NT2/D1 (cell line): ENCODE data around the gene TMBIM6.
"Not testable (repeated sequence)": the region's sequence is repeated elsewhere in the genome, so short reads cannot be mapped to it uniquely, and the experiment has no call there.

Source experiments
- DNase-seq: peaks from one replicate; pipeline ENCODE4 v3.0.0-alpha.2; 2011; ENCODE audit warnings: low read depth, low spot score
- H3K27me3 ChIP-seq: 2 replicates; pipeline ENCODE4 v1.6.0; 2011; ENCODE audit warnings: mild to moderate bottlenecking; ENCODE audit not compliant: insufficient read length, insufficient read depth
- H3K36me3 ChIP-seq: 2 replicates; pipeline ENCODE4 v1.6.1; 2011; ENCODE audit warnings: mild to moderate bottlenecking, low read length, mixed read lengths; ENCODE audit not compliant: insufficient read depth, insufficient read length
- H3K4me1 ChIP-seq: 2 replicates; pipeline ENCODE4 v1.5.1; 2011; ENCODE audit not compliant: insufficient read depth, insufficient read length
- H3K4me3 ChIP-seq: 2 replicates; pipeline ENCODE4 v1.5.1; 2011; ENCODE audit warnings: low read depth; ENCODE audit not compliant: insufficient read length
- H3K9ac ChIP-seq: 2 replicates; pipeline ENCODE4 v1.6.0; 2011; ENCODE audit warnings: low read depth; ENCODE audit not compliant: insufficient read length
- H3K9me3 ChIP-seq: 2 replicates; pipeline ENCODE4 v1.5.1; 2011; ENCODE audit warnings: mild to moderate bottlenecking, low read length; ENCODE audit not compliant: insufficient read depth
- SUZ12 ChIP-seq: IDR thresholded peaks from 2 replicates; pipeline ENCODE4 v1.6.1; 2011; ENCODE audit not compliant: insufficient read length, insufficient read depth; ENCODE audit errors: extremely low read depth
- YY1 ChIP-seq: IDR thresholded peaks from 2 replicates; pipeline ENCODE4 v1.6.1; 2011; ENCODE audit not compliant: insufficient read length, insufficient read depth
- ZNF274 ChIP-seq: IDR thresholded peaks from 2 replicates; pipeline ENCODE4 v1.6.1; 2011; ENCODE audit warnings: mild to moderate bottlenecking, low read depth, low read length

TMBIM6 gene

GRCh38 chr12:49762468-49762847 is 21.1 kb downstream of the TMBIM6 start:
- Histone ChIP-seq H3K9me3 (no peaks in the 10 kb centered on the region), H3K9ac (no peak overlapping the region), H3K4me3 (no peak overlapping the region), H3K27me3 (no peaks in the 10 kb centered on the region), H3K4me1 (no peaks in the 10 kb centered on the region), H3K36me3 (peaks cover 73% of the 10 kb centered on the region)
- DNase-seq, result no peak
- TF ChIP-seq YY1 (no peak), SUZ12 (no peak), ZNF274 (no peak)

DNA sequence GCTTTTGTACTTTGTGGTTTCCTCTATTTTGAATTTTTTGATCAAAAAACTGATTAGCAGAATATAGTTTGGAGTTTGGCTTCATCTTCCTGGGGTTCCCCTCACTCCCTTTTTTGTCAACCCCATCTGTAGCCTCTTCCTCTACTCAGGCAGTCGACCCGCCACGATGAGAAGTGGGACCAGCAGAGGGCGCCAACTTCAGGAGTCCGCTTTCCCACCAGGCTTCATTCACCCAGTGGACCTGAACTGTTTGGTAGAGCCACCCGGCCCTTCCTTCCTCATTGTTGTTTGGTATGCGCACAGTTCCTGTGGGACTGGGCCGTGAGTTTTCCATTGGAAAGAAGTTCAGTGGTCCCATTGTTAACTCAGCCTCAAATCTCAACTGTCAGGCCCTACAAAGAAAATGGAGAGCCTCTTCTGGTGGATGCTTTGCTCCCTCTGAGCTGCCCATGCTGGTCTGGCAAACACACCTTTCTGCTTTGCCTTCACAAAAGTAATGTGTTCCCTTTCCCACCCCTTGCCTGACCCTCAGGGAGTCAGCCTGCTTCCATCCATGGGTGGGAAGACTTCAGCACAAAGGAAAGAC is 21.7 kb downstream of the TMBIM6 start:
- H3K9me3 ChIP-seq, result no peaks in the 10 kb centered on the region
- DNase-seq, result peak; percentile 49
- TF ChIP-seq YY1 (no peak), SUZ12 (no peak)
- H3K27me3 ChIP-seq, result no peaks in the 10 kb centered on the region
- H3K4me3 ChIP-seq, result no peak overlapping the region
- H3K9ac ChIP-seq, result no peak overlapping the region
- peaks cover 67% of the 10 kb centered on the region for H3K36me3 ChIP-seq
- H3K4me1 ChIP-seq, result no peaks in the 10 kb centered on the region

DNA sequence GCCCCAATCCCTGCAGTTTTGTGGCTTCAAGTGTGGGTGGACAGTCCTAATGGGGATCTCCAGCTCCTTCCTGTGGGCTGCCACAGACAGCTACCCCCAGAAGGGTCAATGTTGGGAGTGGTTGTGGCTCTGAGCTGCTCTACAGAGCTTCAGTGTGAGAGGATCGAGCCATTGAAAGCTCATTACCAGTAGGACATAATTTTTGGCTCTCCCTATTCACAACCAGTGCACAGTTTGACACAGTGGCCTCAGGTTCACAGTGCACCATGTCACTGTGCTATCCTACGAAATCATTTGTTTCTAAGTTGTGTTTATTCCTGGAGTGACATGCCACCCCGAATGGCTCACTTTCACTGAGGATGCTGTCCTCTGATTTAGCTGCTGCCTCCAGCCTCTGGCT is 22.8 kb downstream of the TMBIM6 start:
- no peaks in the 10 kb centered on the region for H3K27me3 ChIP-seq
- TF ChIP-seq ZNF274 (no peak), YY1 (no peak), SUZ12 (no peak)
- no peaks in the 10 kb centered on the region for H3K4me1 ChIP-seq
- H3K36me3 ChIP-seq, result peaks cover 56% of the 10 kb centered on the region
- no peaks in the 10 kb centered on the region for H3K9me3 ChIP-seq
- no peak overlapping the region for H3K4me3 ChIP-seq
- DNase-seq, result no peak
- no peak overlapping the region for H3K9ac ChIP-seq

DNA sequence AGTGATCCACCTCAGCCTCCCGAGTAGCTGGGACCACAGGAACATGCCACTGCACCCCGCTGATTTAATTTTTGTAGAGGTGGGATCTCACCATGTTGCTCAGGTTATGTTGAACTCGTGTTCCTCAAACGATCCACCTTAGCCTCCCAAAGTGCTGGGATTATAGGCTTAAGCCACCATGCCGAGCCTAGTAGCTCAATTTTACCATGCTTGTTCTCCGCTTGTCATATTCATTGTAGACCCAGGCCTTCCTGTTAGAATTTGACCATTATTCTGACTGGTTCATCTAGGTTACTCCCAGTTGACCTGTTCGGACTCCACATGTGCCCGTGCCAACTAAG is 24.7 kb downstream of the TMBIM6 start:
- no peak overlapping the region for H3K4me3 ChIP-seq
- H3K9me3 ChIP-seq, result no peaks in the 10 kb centered on the region
- DNase-seq, result no peak
- H3K4me1 ChIP-seq, result no peaks in the 10 kb centered on the region
- H3K36me3 ChIP-seq, result peaks cover 41% of the 10 kb centered on the region
- H3K9ac ChIP-seq, result no peak overlapping the region
- TF ChIP-seq ZNF274, result no peak
- no peak for TF ChIP-seq YY1
- no peak for TF ChIP-seq SUZ12
- no peaks in the 10 kb centered on the region for H3K27me3 ChIP-seq

GRCh38 chr12:49767333-49767732 is 26.0 kb downstream of the TMBIM6 start:
- no peak overlapping the region for H3K9ac ChIP-seq
- no peak for TF ChIP-seq ZNF274
- no peak for TF ChIP-seq YY1
- no peak for TF ChIP-seq SUZ12
- DNase-seq, result no peak
- no peaks in the 10 kb centered on the region for H3K27me3 ChIP-seq
- no peak overlapping the region for H3K4me3 ChIP-seq
- H3K9me3 ChIP-seq, result no peaks in the 10 kb centered on the region
- H3K4me1 ChIP-seq, result no peaks in the 10 kb centered on the region
- H3K36me3 ChIP-seq, result peaks cover 29% of the 10 kb centered on the region

DNA sequence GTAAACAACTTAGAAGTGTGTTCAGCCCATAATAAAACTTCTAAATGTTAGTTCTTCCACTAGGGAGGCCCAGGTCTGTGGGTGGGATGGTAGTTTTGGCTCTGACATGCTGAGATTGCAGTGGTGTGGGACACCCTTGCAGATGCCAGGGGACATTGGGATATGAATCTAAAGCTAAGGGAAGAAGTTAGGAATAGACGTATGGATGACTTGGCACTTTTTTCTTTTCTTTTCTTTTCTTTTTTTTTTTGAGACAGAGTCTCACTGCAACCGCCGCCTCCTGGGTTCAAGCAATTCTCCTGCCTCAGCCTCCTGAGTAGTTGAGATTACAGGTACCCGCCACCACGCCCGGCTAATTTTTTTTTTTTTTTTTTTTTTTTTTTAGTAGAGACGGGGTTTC is 31.7 kb downstream of the TMBIM6 start:
- DNase-seq, H3K27me3 ChIP-seq, H3K9ac ChIP-seq, H3K4me3 ChIP-seq, H3K4me1 ChIP-seq, H3K9me3 ChIP-seq, H3K36me3 ChIP-seq: not testable (repeated sequence)

DNA sequence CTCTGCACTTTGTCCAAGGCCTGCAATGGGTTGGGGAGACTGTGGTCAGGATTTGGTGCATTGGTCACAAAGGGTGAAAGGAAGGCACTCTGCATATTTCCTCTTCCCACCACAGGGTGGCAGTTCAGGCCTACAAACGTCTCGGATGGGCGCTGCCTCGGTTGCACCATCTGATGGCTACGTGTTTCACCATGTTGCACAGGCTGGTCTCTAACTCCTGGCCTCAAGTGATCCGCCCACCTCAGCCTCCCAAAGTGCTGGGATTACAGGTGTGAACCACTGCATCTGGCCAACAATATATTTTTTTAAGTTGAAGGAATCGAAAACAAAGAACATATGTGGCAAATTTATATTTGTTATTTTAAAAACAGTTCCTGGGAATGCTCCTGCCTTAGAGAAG is 35.1 kb downstream of the TMBIM6 start:
- Histone ChIP-seq H3K4me3 (no peak overlapping the region), H3K9me3 (no peaks in the 10 kb centered on the region), H3K9ac (no peak overlapping the region), H3K27me3 (peaks cover 4% of the 10 kb centered on the region), H3K4me1 (peaks cover 2% of the 10 kb centered on the region), H3K36me3 (no peaks in the 10 kb centered on the region)
- TF ChIP-seq SUZ12 (no peak), ZNF274 (no peak), YY1 (no peak)
- peak; percentile 76 for DNase-seq

DNA sequence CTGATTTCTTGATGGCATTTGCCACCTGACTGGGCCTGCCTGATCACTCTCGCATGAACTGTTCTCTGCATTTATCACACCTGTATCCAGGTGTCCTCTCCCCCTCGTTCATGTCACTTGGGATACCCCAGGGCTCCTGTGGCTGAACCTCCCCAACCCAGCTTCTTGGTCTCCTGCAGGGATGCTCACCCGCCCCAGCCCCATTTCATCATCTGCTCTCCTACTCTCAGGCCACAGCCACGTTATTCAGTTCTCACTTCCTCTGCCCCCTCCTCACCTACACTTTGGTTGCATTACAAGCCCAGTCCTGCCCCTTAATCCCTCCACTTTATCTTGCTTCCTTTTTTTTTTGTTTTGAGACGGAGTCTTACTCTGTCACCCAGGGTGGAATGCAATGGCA is 35.5 kb downstream of the TMBIM6 start:
- no peak for TF ChIP-seq YY1
- TF ChIP-seq SUZ12, result no peak
- no peak for TF ChIP-seq ZNF274
- Histone ChIP-seq H3K4me3 (no peak overlapping the region), H3K36me3 (no peaks in the 10 kb centered on the region), H3K27me3 (peaks cover 4% of the 10 kb centered on the region), H3K9ac (no peak overlapping the region), H3K9me3 (no peaks in the 10 kb centered on the region), H3K4me1 (peaks cover 2% of the 10 kb centered on the region)
- DNase-seq, result no peak
